ENCODE data around the gene ATF4. TPM values are rescaled to one million over a fixed set of nuclear protein-coding genes. Genes with fewer than 3 reads are reported as not detected.
"Not testable (repeated sequence)": the region's sequence is repeated elsewhere in the genome, so short reads cannot be mapped to it uniquely, and the experiment has no call there.

ATF4 gene
- total and polyA plus RNA-seq, 2 of the 8 experiments (the other 6 are each of a cell fraction or from before 2014, with no cell fraction given) = 553 to 704 TPM

DNA sequence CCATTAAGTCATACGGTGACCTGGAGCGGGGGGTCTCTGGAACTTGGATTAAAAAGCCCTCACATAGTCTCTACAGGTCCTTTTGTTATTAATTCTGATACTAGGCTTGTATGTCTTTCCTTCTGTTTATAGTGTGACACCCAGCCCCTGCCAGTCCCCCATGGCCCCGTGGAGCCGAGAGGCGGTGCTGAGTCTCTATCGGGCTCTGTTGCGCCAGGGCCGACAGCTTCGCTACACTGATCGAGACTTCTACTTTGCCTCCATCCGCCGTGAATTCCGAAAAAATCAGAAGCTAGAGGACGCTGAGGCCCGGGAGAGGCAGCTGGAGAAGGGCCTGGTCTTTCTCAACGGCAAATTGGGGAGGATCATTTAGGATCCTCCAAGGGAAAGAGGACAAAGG is 16.3 kb upstream of the ATF4 start (continued):
- TF ChIP-seq ZNF274 (IDR thresholded peaks at IDR 0.05; ENCODE audit: borderline replicate concordance, extremely low read depth, low read length) (no peak), SP1 (IDR thresholded peaks at IDR 0.05; ENCODE audit: low read depth, low read length) (no peak), BACH1 (IDR thresholded peaks at IDR 0.05; ENCODE audit: low read length) (no peak), SAP30 (IDR thresholded peaks at IDR 0.05; ENCODE audit: insufficient read depth, insufficient replicate concordance, low read length) (no peak), CREB1 (IDR thresholded peaks at IDR 0.05) (no peak)

DNA sequence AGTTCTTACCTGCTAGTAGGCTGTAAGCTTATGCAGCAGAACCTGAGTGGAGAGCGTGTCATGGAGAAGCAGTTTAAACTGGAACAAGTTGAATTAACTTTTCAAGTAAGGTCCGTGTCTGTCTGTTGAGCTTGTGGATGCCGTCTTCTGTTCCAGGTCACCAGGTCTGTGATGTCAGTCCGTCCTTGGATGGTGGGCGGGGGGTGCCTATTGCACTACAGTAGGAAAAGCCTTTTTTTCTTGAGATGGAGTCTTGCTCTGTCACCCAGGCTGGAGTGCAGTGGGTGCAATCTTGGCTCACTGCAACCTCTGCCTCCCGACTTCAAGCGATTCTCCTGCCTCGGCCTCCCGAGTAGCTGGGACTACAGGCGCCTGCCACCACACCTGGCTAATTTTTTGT is 13.3 kb upstream of the ATF4 start:
- not testable (repeated sequence) for H4K8ac ChIP-seq (ENCODE audit: extremely low read depth, insufficient read depth, low read length); H2AK5ac ChIP-seq (ENCODE audit: low read depth, low read length); H4K5ac ChIP-seq (ENCODE audit: insufficient read length, low read depth, low read length); H2BK5ac ChIP-seq (ENCODE audit: low read depth, low read length); H3K9me3 ChIP-seq (ENCODE audit: insufficient read depth in 2 of 2, low read depth in 1 of 2, low read length in 1 of 2); DNase-seq (ENCODE audit: low read depth in 1 of 2, low spot score in 2 of 2); H2BK12ac ChIP-seq (ENCODE audit: low read depth, low read length); H2AFZ ChIP-seq (ENCODE audit: low read length); H3K23me2 ChIP-seq (ENCODE audit: low read depth, low read length); H3K9ac ChIP-seq (replicated peaks in 1 of 4; ENCODE audit: extremely low read depth in 1 of 4, low read depth in 3 of 4, low read length in 3 of 4); H3K4ac ChIP-seq (replicated peaks; ENCODE audit: insufficient read length, low read depth, low read length); H3K27ac ChIP-seq (ENCODE audit: low read depth, low read length); H3K18ac ChIP-seq (ENCODE audit: extremely low read depth, low read length); H3K23ac ChIP-seq (ENCODE audit: insufficient read length); FAIRE-seq; H2BK15ac ChIP-seq (ENCODE audit: low read length); H3K4me1 ChIP-seq (replicated peaks in 1 of 4; ENCODE audit: control insufficient read depth in 3 of 4, insufficient read depth in 4 of 4, low read length in 3 of 4); H3K4me3 ChIP-seq (ENCODE audit: extremely low read depth in 1 of 4, insufficient read depth in 2 of 4, low read depth in 3 of 4, low read length in 4 of 4); H3K4me2 ChIP-seq (ENCODE audit: insufficient read depth in 1 of 2, low read depth in 2 of 2, low read length in 2 of 2); H2BK120ac ChIP-seq (replicated peaks; ENCODE audit: low read depth, low read length); H3K14ac ChIP-seq (ENCODE audit: insufficient read length); H3K56ac ChIP-seq (replicated peaks; ENCODE audit: insufficient read length, low read depth, low read length); H4K91ac ChIP-seq (replicated peaks; ENCODE audit: insufficient read length, low read length); H3K79me1 ChIP-seq (ENCODE audit: low read depth, low read length); H2BK20ac ChIP-seq (ENCODE audit: low read length)
- ChIA-PET POLR2A (ENCODE audit: partially characterized antibody) (interaction anchor here (1.2 to 2.9 kb wide), 3 partner anchors 10 to 15 kb away, joined by 5 to 16 read pairs (median 14); partner anchors contain the start of gene ATF4), CTCF (ENCODE audit: partially characterized antibody) (interaction anchor here (0.8 to 4.8 kb wide), 7 partner anchors 10 to 107 kb away, joined by 3 to 22 read pairs (median 6); partner anchors contain the start of gene TAB1)
- Histone ChIP-seq H4K20me1 (replicated peaks in 1 of 2; ENCODE audit: control insufficient read depth in 1 of 2, insufficient read depth in 2 of 2, low read length in 2 of 2) (peaks cover 42 to 60% of the 10 kb centered on the region in 2 experiments), H3K36me3 (ENCODE audit: control insufficient read depth in 2 of 4, insufficient read depth in 4 of 4, low read length in 3 of 4) (peaks cover 10 to 62% (median 36%) of the 10 kb centered on the region in 4 experiments), H3K79me2 (ENCODE audit: control insufficient read depth in 1 of 2, insufficient read depth in 2 of 2, low read length in 2 of 2) (peaks cover 5 to 13% of the 10 kb centered on the region in 2 experiments; a peak in 3 of 4 replicates), H3K27me3 (replicated peaks in 1 of 4; ENCODE audit: control insufficient read depth in 3 of 4, extremely low read depth in 1 of 4, insufficient read depth in 3 of 4, low read length in 3 of 4) (peaks cover 34 to 67% (median 66%) of the 10 kb centered on the region in 4 experiments)
- 85% methylated on average over 10 of the region's 10 CpGs; no CpG with 5 or more reads in 1 of the 2 experiments for WGBS, 2 experiments (ENCODE audit: extremely low coverage in 1 of 2, insufficient coverage in 1 of 2, insufficient read length in 1 of 2, insufficient replicate concordance in 2 of 2, low coverage in 1 of 2, low lambda C conversion rate in 2 of 2, missing lambda C conversion rate in 1 of 2)

Measured in H1 (cell line).